ENCODE measurements around the gene DDHD1. TPM values are rescaled to one million over a fixed set of nuclear protein-coding genes. Genes with fewer than 3 reads are reported as not detected.

Gene DDHD1
- 1 to 10 TPM; 2.7 to 8.4 (median 6.0) TPM for total RNA-seq
- long read RNA-seq, partial matches to known transcripts = 1 of 1 reads
- long read RNA-seq, other reads (novel, unspliced or antisense) = 0 of 1 reads

- H3K27me3 ChIP-seq = no peaks in the 10 kb centered on the region
- H3K4me3 ChIP-seq = peak within 1 kb of the TSS; percentile 75 to 85 (median 85)
- H3K4me1 ChIP-seq = peaks cover 0 to 8% (median 2%) of the 10 kb centered on the region in 4 donors
- no peaks in the 10 kb centered on the region for H3K9me3 ChIP-seq
- 0% methylated on average over 10 of the region's 93 CpGs for WGBS (ENCODE audit: insufficient coverage, low coverage, low lambda C conversion rate, missing lambda C conversion rate)
- TF ChIP-seq CTCF (IDR thresholded peaks at IDR 0.05) (no peak), POLR2A (IDR thresholded peaks at IDR 0.05) (peak; percentile 74)
- H3K36me3 ChIP-seq = no peaks in the 10 kb centered on the region
- H3K27ac ChIP-seq = peak within 1 kb of the TSS; percentile 72 to 87 (median 72)
- DNase-seq (peak; percentile 84 to 87 (median 85)), ATAC-seq (peak; percentile 84 to 93 (median 92))
- intact Hi-C loops (cut with DNase I) = no loop called here
These were observed at the start of gene DDHD1 for GRCh38 chr14:53152887-53153701. TSS of gene DDHD1 (minus strand) at chr14:53153323. CDS start at chr14:53153098, 225 bp downstream.

GRCh38 chr14:53195949-53196348 lies 42.8 kb upstream of the DDHD1 start:
- Histone ChIP-seq H3K27ac (no peak overlapping the region), H3K36me3 (no peaks in the 10 kb centered on the region), H3K4me3 (no peak overlapping the region), H3K4me1 (no peaks in the 10 kb centered on the region), H3K27me3 (no peaks in the 10 kb centered on the region), H3K9me3 (no peaks in the 10 kb centered on the region)
- ATAC-seq (no peak), DNase-seq (no peak)
- WGBS (ENCODE audit: insufficient coverage, low coverage, low lambda C conversion rate, missing lambda C conversion rate) = 74% methylated on average over 4 of the region's 5 CpGs
- TF ChIP-seq CTCF (IDR thresholded peaks at IDR 0.05) = no peak
- no peak for TF ChIP-seq POLR2A (IDR thresholded peaks at IDR 0.05)
- intact Hi-C loops (cut with DNase I) = no loop called here

GRCh38 chr14:53193193-53193592 lies 40.1 kb upstream of the DDHD1 start:
- DNase-seq (no peak), ATAC-seq (no peak)
- no peaks in the 10 kb centered on the region for H3K4me1 ChIP-seq
- H3K4me3 ChIP-seq = no peak overlapping the region
- H3K9me3 ChIP-seq = no peaks in the 10 kb centered on the region
- H3K27me3 ChIP-seq = no peaks in the 10 kb centered on the region
- intact Hi-C loops (cut with DNase I) = no loop called here
- TF ChIP-seq POLR2A (IDR thresholded peaks at IDR 0.05) = no peak
- no peak for TF ChIP-seq CTCF (IDR thresholded peaks at IDR 0.05)
- H3K27ac ChIP-seq = no peak overlapping the region
- H3K36me3 ChIP-seq = no peaks in the 10 kb centered on the region
- WGBS (ENCODE audit: insufficient coverage, low coverage, low lambda C conversion rate, missing lambda C conversion rate) = 76% methylated on average over 7 of the region's 7 CpGs

- no peaks in the 10 kb centered on the region for H3K36me3 ChIP-seq
- no peaks in the 10 kb centered on the region for H3K4me1 ChIP-seq
- no peak overlapping the region for H3K27ac ChIP-seq
- no peak overlapping the region for H3K4me3 ChIP-seq
- no peaks in the 10 kb centered on the region for H3K9me3 ChIP-seq
- no peaks in the 10 kb centered on the region for H3K27me3 ChIP-seq
- TF ChIP-seq POLR2A (IDR thresholded peaks at IDR 0.05) (no peak), CTCF (IDR thresholded peaks at IDR 0.05) (no peak)
- WGBS (ENCODE audit: insufficient coverage, low coverage, low lambda C conversion rate, missing lambda C conversion rate) = 22% methylated on average over 2 of the region's 2 CpGs
- DNase-seq = no peak
- intact Hi-C loops (cut with DNase I) = no loop called here
- ATAC-seq = no peak
These were observed 39.1 kb upstream of the DDHD1 start for GRCh38 chr14:53192052-53192760.

Measured in right lobe of liver (tissue), 6 donors.